ENCODE data around the gene NFX1.
"Not testable (repeated sequence)": the region's sequence is repeated elsewhere in the genome, so short reads cannot be mapped to it uniquely, and the experiment has no call there.

Gene NFX1

DNA sequence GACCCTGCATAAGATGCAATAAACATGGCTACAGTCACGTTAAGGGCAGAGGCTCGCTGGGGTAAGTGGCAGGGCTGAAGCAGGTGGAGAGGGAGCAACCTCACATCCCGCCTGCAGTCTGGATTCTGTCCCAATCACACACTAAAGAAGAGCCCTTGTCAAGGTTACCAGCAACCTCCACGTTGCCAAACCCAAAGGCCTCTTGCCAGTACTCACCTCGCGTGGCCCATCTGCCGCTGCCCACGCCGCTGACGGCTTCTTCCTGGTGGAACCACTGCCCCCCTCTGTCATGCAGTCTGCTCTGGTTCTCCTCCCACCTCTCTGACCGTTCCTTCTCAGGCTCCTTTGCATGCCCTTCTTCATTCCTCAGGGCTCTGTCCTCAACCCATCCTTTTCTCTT is 103.3 kb downstream of the NFX1 start:
- no peak for DNase-seq

DNA sequence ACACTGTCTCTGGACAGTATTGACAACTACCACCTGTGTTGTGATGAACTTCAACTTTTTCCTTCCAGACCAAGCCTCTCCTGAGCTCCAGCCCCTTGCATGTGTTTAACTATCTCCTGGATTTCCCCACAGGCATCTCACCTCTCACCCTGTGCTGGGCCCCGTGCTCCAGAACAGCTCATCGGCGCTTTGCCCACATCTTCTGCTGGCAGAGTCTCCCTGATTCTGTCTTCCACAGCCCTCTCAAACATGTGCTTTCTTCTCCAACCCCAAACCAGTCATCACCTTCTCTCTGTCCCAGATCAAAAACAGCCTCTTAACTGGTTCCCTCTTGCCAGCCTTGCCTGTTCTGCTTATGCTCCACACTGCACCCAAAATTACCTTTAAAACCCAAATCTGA is 103.7 kb downstream of the NFX1 start:
- DNase-seq: not testable (repeated sequence)

DNA sequence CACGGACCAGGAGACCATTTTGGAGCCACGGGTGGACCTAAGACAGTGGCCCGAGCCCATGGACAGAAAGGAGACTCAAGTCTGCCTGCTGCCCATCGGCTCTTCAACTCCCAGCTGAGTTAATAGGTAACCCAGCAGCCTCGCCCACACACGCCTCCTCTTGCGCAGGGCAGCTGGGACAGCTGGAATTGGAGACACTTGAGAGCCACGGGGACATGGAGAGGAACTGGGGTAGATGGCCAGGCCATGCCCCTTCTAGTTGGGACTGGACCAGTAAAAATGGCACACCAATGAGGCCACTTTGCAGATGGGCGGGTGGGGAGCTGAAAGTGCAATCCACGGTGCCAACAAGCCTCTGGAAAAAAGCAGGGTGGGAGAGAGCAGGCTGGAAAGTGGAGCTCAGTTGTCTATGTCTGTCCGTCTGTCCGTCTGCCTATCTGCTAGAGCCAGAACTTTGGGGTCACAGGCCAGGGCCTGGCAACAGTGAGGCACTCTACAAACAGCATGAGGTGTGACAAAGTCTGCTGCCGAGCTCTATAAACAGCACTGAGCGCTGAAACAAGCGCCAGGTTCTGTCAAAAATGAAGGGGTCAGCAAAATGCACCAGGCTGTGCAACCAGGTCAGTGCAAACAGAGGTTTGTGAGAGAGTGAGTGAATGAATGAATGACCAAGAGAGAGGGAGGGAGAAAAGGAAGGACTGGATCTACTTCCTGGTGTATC is 105.0 kb downstream of the NFX1 start:
- not testable (repeated sequence) for DNase-seq

DNA sequence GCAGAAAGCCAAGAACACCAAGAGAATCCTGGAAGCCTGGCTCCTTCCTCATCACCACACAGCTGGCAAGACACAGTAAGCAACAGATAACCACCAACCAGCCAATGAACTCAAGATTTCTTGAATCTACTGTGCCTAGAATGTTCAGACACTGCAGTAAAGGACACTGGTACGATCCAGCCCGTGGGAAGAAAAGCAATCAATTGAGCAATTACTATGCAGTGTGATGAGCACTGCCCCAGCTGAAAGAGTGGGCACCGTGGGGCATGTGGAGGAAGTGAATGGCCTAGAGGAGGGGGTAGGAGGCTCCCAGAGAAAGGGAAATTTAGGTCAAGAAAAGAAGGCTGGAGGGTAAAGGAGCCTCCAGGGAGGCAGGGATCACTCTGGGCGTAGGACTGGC is 107.5 kb downstream of the NFX1 start:
- DNase-seq: not testable (repeated sequence)

DNA sequence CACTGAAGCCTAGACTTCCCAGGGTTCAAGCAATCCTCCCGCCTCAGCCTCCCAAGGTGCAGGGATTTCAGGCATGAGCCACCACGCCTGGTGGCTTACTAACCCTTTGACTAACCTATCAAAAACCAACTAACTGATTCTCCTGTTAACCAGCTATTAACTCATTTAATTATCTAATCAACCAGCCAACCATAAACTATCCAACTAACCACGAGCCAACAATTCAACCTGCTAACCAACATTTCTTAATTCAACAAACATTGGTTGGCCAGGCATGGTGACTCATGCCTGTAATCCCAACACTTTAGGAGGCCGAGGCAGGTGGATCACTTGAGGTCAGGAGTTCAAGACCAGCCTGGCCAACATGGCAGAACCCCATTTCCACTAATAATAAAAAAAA is 108.7 kb downstream of the NFX1 start:
- not testable (repeated sequence) for DNase-seq

DNA sequence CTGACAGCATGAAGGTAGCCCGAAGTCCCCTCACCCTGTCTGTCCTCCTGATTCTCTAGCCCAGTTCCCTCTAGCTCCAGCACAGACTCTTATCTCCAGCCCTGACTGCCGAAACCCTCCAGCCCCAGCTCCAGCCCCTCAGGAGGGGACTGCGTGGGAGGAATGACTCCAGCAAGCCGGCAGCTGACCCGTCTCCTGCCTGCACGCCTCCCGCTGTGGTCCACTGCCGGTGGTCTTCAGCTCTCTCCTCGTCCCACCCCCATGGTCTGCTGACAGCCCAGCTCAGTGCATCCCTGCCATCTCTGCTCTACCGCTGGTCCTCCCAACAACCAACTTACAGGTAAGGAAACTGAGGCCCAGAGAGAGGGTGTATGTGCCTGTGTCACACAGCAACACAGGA is 111.5 kb downstream of the NFX1 start:
- not testable (repeated sequence) for DNase-seq

DNA sequence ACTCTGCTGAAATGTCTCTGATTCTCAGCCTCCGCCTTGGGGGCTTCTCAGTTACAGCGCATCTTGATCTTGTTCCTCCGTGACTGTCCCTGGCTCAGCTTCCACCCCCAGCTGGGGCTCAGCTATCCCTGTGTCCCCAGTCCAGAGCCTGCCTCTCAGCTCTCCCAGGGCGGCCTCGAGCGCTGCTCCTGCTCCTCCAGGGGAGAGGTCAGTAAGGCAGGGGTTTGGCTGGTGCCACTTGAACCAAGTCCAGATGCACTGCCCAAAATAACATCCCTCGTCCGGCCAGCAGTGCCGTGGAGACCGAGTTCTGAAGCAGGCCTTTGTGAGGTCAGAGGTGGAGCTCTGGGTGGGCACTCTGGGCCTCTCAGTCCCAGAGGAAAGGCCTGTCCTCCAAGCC is 112.1 kb downstream of the NFX1 start, which contains the start of gene AQP7:
AQP7 (minus strand) TSS at position 198 of the 400 bp plus-strand sequence. CDS start 1,306 bp downstream, outside the sequence.
- not testable (repeated sequence) for DNase-seq

DNA sequence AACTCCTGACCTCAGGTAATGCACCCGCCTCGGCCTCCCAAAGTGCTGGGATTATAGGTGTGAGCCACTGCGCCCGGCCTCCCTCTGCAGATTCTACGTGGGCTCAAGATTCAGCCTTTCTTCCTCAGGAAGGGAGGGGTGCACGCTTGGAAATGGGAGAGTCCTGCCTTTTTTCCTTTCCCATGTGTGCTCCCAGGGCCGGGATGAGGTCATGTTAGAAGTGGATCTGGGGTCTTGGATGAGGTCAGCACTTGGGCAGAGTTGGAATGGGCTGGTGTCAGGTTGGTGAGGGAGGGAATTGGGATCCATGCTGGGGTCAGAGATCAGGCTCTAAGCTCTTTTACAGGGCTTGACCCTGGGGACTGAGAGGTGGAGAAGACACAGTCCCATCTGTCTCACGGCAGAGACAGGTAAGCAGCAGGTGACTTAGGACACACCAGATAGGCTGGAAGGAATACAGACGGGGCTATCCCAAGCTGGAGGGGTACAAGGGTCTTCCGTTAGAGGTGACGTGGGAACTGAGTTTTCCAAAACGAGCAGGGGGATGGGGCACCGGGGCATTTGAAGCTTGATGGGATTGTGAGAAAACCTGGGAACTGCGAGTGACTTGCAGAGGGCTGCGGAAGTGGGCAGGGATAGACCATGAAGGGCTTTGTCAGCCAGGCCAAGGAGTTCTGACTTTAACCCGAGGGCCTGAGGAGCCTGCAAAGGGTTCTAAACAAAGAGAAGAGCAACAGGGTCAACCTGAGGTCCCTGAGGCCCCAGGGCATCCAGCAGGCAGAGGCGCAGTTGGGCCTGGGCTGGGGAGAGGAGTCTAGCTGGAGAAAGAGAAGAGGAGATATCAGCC is 113.8 kb downstream of the NFX1 start:
- no peak for DNase-seq

DNA sequence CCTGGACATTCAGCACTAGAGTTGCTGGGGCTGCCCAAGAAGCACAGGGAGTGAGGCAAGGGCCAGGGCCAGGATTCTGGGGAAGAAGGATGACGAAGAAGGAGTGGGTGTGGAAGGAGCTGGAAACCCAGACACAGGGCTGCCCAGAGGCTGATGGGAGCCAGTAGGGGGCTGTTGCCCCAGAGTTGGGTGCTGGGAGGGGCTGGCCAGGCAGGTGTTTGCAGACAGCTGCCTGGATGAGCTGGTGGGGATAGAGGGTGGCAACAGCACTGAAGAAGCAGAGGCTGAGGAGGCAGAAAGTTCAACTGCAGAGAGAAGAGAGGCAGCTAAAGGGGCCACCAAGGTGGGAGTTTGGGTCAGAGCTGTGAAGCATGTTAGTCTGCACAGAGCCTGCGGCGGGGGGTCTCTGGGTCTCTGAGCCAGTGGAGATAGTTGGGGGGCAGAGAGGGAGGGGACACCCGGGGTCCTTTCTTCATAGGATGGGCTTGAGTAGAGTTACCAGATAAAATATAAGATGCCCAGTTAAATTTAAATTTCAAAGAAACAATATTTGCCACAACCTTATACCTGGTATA is 114.6 kb downstream of the NFX1 start:
- DNase-seq: no peak

DNA sequence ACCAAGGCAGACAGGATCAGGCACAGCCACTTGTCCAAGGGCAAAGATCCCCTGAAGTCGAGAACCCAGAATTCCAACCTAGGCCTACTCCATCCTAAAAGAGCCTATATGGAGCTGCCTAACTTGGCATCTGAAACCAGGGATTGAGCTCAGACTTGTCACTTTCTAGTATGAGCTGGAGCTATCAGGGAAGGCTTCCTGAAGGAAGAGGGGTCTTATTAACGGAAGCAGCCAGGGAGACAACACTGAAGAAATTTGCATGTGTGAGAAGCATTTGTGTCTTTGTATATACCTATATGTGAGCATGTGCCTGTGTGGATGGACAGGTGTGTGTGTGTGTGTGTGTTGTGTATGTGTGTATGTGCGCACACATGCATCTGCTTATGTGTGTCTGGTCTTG is 116.7 kb downstream of the NFX1 start:
- no peak for DNase-seq

DNA sequence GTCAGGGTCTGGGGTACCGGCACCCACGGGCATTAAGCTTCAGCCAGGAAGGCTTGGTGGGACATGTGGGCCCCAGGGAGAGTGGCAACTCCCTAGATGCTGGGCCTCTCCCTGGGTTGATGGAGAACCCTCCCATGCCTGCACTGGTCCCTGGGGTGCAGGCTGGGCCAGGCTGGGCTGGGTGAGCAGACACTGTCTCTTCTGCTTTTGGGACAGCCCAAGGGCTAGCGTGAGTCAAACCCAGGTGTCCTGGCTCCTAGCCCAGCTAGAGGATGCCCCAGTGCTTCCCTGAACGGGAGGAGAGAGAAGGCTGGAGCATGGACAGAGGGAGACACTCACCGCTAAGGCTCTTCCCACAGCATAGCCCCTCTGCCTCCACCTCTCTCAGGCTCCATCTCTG is 117.8 kb downstream of the NFX1 start:
- no peak for DNase-seq

DNA sequence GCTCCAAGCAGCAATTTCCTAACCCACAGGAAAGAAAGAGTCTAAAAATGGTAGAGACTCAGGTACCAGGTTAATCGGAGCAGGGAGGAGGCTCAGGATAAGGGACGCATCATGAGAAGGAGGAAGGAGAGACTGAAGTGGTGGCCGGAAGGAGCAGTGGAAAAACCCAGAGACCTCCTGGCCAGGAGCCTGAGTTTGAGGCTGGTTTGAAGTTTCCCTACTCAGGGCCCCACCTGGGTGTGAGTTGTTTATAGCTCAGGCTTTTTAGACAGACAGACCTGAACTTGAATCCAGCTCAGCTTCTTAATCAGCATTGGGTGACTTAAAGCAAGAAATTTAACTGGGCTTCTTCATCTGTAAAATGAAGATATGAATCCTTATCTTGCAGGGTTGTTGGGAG is 124.0 kb downstream of the NFX1 start:
- DNase-seq: no peak

DNA sequence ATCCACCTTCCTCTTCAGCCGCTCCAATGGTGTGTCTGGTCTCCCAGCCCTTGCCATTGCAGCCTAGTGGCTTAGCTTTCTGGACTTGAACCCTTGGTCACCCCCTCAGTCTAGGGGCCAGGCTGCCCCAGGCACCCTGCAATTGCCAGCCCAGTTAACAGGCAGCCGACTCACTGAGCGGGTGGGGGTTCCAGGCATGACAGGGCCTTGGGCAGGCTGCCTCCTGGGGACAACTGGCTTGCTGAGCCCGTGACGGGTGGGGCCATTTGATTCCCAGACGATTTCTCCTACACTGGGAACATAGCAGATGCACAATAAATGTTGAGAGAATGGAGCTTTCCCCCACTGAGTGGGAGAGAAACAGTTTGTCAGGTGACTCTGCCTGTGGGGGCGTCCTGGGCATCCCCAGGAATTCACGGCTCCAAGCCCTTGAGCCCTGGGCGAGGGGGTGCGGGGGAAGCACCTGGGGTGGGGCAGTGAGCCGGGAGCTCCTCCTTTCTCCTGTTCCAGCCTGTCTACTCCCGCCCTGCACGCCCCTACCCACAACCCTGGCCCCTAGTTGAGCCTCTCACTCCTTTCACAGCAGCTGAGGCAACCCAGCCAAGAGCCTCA is 124.7 kb downstream of the NFX1 start:
- DNase-seq: no peak

DNA sequence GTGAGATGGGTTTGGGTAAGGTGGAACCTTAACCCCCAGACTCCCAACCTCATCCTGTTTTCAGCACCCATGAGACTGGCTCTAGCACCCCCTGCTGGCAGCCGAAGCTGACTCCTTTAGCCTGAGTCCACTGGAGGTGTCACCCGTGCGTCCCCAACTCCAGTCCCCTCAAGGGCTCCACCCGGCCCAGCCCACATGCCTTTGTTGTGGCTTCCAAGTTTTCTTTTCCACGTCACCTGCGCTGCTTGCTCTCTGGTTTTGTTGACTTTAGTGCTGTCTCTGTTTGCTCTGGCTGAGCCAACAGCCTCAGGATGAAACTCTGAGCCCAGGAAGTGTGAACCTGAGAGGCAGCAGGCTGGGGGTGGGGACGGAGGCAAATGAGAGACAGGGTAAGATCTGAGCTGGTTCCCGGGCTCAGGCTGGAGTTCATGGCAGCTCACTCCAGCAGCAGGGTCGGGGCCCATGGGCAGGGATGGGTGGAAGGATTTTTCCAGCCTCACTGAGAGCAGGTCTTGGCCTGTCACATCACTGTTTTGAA is 125.3 kb downstream of the NFX1 start:
- DNase-seq: peak; percentile 94

DNA sequence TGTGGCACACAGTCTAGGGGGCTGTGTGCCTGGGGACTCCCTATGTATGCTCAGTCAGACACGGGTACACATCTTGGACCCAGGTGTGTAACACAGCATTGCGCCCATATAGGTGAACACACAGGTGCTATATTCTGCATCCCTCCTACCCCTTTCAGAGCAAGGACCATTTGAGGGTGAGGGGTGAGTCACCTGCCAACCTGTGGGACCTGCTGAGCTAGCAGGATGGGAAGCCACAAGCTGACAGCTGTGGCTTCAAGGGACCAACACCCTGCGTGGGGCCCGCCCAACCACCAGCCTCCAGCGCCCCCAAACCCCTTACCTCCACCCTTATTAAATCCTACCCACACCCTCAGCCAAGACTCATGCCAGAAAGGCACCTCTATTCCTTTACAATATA is 126.7 kb downstream of the NFX1 start:
- no peak for DNase-seq

DNA sequence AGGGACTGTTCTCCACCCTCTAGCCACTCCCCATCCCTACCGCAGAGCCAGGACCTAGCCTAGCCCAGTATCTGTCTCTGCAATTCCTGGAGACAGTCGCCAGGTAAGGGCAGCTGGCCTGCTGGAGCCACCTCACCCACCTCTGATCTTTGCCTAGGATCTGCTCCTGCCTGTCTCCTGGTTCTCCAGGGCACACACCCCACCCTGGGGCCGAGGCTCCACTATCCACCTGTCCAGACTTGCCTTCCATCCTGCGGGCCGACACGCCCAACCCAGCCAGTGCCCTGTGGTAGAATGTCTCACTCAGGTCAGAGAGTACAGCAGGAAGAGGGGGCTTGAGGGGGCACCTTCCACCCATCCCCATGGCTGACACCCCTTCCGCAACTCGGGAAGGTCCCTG is 127.8 kb downstream of the NFX1 start:
- no peak for DNase-seq

DNA sequence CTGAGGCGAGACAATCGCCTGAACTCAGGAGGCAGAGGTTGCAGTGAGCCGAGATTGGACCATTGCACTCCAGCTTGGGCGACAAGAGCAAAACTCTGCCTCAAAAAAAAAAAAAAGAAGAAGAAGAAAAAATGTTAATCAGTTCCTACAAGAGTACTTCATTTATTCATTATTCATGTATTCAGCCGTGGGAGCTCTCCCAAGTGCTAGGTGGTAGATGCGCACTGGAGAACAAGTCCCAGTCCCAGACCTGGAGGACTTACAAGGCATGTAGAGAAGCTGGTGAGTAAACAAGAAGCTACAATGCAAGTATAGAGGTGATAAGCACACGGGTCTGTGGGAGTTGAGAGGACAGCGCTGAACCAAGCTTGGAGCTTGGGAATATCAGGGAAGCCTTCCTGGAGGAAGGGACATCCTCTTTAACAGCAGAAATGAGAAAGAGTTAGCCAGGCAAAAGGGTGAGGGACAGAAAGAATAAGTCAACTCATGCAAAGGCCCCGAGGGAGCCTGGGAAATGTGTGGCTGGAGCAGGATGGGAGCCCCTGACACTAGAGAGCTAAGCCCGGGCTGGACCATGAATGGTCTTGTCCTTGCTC is 129.5 kb downstream of the NFX1 start:
- DNase-seq: no peak

Data from activated CD8-positive, alpha-beta memory T cell treated with anti-CD3 and anti-CD28 coated beads for 24 hours (primary cell).